Osteocyte (in vitro differentiated cells): Measurements from ENCODE around the gene NDUFAF7. TPM values are rescaled to one million over a fixed set of nuclear protein-coding genes. Genes with fewer than 3 reads are reported as not detected.

Experiments
- DNase-seq: peaks from one replicate; pipeline ENCODE4 v3.0.0; 2021; ENCODE audit warnings: mixed read lengths; ENCODE audit not compliant: unreplicated experiment; ENCODE audit errors: extremely low spot score
- H3K27ac Mint-ChIP-seq: one replicate; pipeline ENCODE4 v1.8.0; 2021; ENCODE audit warnings: mild to moderate bottlenecking, mixed read lengths; ENCODE audit not compliant: unreplicated experiment
- H3K27me3 Mint-ChIP-seq: one replicate; pipeline ENCODE4 v1.8.0; 2021; ENCODE audit warnings: mixed read lengths; ENCODE audit not compliant: unreplicated experiment
- H3K36me3 Mint-ChIP-seq: one replicate; pipeline ENCODE4 v1.8.0; 2021; ENCODE audit warnings: mixed read lengths; ENCODE audit not compliant: unreplicated experiment
- H3K4me1 Mint-ChIP-seq: one replicate; pipeline ENCODE4 v1.8.0; 2021; ENCODE audit warnings: mixed read lengths; ENCODE audit not compliant: unreplicated experiment
- H3K4me3 Mint-ChIP-seq: one replicate; pipeline ENCODE4 v1.8.0; 2021; ENCODE audit warnings: mild to moderate bottlenecking, moderate library complexity, mixed read lengths; ENCODE audit not compliant: unreplicated experiment
- H3K9me3 Mint-ChIP-seq: one replicate; pipeline ENCODE4 v1.8.0; 2021; ENCODE audit warnings: mixed read lengths; ENCODE audit not compliant: unreplicated experiment
- CTCF ChIP-seq: fragments of 200-600 bp; sonication (generic); IDR thresholded peaks from 2 replicates; pipeline ENCODE4 v1.5.0; 2021; ENCODE audit warnings: antibody characterized with exemption, mild to moderate bottlenecking, moderate library complexity
- total RNA-seq: library from RNA; stranded (reverse); gene quantifications from 2 replicates; pipeline ENCODE4 v1.2.1, GENCODE V29; 2021

The NDUFAF7 gene
- total RNA-seq, 1 donor from 2014 or later = 17.8 TPM

- no peaks in the 10 kb centered on the region for H3K27me3 Mint-ChIP-seq
- peaks cover 16% of the 10 kb centered on the region for H3K4me1 Mint-ChIP-seq
- no peak overlapping the region for H3K27ac Mint-ChIP-seq
- no peak overlapping the region for H3K4me3 Mint-ChIP-seq
- no peak for TF ChIP-seq CTCF
- DNase-seq = no peak
- no peaks in the 10 kb centered on the region for H3K9me3 Mint-ChIP-seq
- H3K36me3 Mint-ChIP-seq = peaks cover 30% of the 10 kb centered on the region
Observed at GRCh38 chr2:37230581-37230980, 877 bp upstream of the NDUFAF7 start.

- no peaks in the 10 kb centered on the region for H3K27me3 Mint-ChIP-seq
- DNase-seq = no peak
- H3K27ac Mint-ChIP-seq = no peak overlapping the region
- H3K4me3 Mint-ChIP-seq = no peak overlapping the region
- TF ChIP-seq CTCF = no peak
- H3K36me3 Mint-ChIP-seq = peaks cover 25% of the 10 kb centered on the region
- H3K9me3 Mint-ChIP-seq = no peaks in the 10 kb centered on the region
- peaks cover 11% of the 10 kb centered on the region for H3K4me1 Mint-ChIP-seq
Observed at GRCh38 chr2:37232131-37232933, 874 bp downstream of the NDUFAF7 start.

DNA sequence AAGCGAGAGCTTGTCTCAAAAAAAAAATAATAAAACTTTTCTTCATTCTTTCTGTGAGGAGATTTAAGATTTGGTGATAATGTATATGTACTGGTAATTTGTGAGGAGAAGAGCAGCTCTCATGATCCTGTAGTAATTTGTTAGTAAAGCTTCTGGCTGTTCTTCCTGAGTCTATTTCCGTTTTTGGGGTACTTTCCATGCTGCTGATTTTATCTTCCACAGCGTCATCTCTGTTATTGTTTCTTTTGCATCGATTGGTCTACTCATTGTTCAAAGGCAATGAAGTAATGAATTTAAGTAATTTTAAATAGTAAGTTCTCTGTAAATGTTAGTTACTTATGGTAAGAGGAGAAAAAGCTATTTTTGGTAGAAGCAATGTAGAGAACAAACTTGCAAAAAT lies 12.0 kb downstream of the NDUFAF7 start:
- Mint-ChIP-seq H3K36me3 (peaks cover 46% of the 10 kb centered on the region), H3K9me3 (no peaks in the 10 kb centered on the region), H3K27me3 (no peaks in the 10 kb centered on the region), H3K4me3 (no peak overlapping the region), H3K27ac (no peak overlapping the region), H3K4me1 (no peaks in the 10 kb centered on the region)
- no peak for TF ChIP-seq CTCF
- DNase-seq = no peak

DNA sequence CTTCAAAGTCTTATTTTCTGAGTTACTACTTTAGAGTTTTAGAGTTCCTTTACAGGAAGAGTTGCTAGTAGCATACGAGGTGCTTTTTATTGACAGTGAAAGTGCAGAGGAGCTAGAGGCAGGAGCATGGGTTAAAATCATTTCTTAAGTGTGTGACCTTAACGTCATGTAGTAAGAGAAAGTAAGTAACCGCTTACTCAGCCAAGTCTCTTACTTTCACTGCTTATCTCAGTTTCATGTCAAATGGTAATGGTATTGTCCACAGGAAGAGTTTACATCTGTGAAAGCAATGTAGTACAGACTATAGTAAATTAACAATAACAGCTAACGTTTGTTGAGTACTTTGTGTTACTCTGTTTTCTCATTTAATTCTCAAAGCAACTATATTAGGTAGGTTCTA lies 12.6 kb downstream of the NDUFAF7 start:
- H3K9me3 Mint-ChIP-seq = no peaks in the 10 kb centered on the region
- no peaks in the 10 kb centered on the region for H3K4me1 Mint-ChIP-seq
- no peaks in the 10 kb centered on the region for H3K27me3 Mint-ChIP-seq
- no peak overlapping the region for H3K4me3 Mint-ChIP-seq
- H3K36me3 Mint-ChIP-seq = peaks cover 46% of the 10 kb centered on the region
- TF ChIP-seq CTCF = no peak
- DNase-seq = no peak
- no peak overlapping the region for H3K27ac Mint-ChIP-seq

DNA sequence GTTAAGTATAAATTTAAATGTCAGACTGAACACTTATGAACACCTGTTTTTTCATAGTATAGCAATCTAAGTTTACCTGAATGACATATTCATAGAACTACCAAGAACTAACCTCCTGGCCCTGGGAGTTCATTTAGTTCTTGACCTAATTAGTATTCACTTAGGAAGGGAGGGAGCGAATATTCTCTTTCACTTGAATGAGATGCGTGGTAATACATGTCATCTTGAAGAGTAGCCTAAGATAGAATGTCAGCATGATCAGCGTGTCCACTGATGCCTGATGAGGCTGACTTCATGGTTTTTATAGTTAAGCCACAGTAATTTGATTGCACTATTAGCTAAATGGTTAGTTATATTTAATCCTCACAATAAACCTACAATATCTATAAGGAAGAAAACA lies 13.3 kb downstream of the NDUFAF7 start:
- Mint-ChIP-seq H3K9me3 (no peaks in the 10 kb centered on the region), H3K36me3 (peaks cover 48% of the 10 kb centered on the region), H3K4me3 (no peak overlapping the region), H3K27me3 (no peaks in the 10 kb centered on the region), H3K27ac (no peak overlapping the region), H3K4me1 (peaks cover 2% of the 10 kb centered on the region)
- TF ChIP-seq CTCF = no peak
- no peak for DNase-seq
